ENCODE data around the gene DYNC2I2.
"Not testable (repeated sequence)": the region's sequence is repeated elsewhere in the genome, so short reads cannot be mapped to it uniquely, and the experiment has no call there.

DNA sequence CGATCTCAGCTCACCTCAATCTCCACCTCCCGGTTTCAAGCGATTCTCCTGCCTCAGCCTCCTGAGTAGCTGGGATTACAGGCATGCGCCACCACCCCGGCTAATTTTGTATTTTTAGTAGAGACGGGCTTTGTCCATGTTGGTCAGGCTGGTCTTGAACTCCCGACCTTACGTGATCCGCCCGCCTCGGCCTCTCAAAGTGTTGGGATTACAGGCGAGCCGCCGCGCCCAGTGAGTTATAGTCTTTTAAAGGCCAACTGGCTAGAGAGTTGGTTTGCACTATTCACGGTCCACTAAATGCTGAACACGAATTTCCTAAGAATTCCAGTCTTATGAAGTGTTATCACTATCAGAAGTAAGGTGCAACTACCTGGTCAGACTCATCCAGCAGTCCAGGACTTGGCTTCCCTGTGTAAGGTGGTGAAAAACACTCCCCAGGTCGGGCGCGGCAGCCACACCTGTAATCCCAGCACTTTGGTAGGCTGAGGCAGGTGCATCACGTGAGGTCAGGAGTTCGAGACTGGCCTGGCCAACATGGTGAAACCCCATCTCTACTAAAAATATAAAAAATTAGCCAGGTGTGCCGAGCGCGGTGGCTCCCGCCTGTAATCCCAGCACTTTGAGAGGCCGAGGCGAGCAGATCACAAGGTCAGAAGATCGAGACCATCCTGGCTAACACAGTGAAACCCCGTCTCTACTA, 42.6 kb upstream of the DYNC2I2 start:
- not testable (repeated sequence) for TF ChIP-seq EZH2 (optimal IDR thresholded peaks at IDR 0.05; ENCODE audit: low read depth, low read length); CTCF (IDR thresholded peaks at IDR 0.05; ENCODE audit: low read length); EZH2phosphoT487 (IDR thresholded peaks at IDR 0.05; ENCODE audit: low read length)

All from MM.1S (cell line).